ENCODE measurements around the gene AFG1L.
"Not testable (repeated sequence)": the region's sequence is repeated elsewhere in the genome, so short reads cannot be mapped to it uniquely, and the experiment has no call there.

AFG1L gene

DNA sequence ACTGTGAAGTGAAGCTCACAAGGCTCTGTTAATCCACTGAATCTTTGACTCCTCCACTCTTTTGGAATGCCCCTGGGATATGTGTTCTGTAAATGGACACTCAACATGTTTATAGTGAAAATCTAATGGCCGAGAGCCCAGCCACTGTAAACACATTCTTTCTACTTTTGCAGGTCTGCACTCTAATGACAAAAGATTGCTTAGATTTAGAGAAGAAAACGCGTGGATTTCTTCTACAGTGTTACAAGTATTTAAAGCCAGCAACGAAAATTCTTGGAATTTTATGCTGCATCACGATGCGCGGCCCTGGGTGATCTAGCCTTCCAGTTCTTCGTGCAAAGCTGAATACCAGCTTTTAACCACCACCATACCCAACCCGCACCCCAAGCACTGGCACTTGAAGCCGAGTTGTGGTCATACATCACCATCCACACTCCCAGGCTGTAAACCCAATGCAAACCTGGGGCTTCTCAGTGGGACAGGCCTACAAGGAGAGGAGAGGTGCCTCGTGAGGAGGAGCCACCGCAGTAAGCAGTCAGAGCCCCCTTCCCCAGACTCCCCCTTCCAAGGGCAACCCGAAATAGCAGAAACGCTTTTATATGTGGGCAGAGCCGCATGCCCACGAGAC lies 262.1 kb downstream of the AFG1L start:
- DNase-seq (ENCODE audit: low read depth): no peak

DNA sequence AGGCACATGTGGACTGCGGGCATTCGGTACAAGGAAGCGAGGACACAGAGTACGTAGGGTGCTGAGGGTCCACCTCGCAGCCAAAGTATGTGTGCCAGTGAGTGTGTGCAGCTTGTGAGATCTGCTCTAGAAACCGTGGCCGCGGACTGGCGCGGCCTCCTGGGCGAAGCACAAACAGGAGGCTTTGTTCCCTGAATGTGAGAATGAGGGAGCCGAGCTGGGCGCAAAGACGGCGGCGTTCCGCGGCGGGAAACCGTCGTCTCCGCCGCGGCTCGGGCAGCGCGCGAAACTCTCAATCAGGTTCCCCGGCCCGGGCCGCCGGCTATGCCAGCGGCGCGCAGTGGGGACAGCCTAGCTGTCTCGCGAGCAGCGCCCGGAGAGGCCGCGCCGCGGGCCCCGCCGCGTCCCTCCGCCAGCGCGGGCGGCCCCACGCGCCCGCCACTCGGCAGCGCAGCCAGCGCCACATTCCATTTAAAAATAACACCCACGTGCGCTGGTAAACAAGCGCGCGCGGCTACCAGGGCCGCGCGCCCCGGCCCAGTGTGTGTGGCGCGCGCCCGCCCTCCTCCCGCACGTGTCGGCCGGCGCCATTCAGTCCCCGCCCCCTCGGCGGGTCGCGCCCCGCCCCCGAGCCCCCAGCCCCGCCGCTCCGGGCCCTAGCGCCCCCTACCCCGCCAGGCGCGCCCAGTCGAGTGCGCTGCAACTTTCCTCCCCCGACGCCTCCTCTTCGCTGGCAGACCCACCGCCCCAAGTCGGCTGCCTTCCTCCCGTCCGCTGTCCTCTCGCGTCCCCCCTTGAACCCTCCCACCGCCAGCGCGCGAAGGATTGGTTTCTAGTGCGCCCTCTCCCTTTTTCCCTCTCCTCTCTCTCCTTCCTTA lies 262.9 kb downstream of the AFG1L start:
- no peak for DNase-seq (ENCODE audit: low read depth)

DNA sequence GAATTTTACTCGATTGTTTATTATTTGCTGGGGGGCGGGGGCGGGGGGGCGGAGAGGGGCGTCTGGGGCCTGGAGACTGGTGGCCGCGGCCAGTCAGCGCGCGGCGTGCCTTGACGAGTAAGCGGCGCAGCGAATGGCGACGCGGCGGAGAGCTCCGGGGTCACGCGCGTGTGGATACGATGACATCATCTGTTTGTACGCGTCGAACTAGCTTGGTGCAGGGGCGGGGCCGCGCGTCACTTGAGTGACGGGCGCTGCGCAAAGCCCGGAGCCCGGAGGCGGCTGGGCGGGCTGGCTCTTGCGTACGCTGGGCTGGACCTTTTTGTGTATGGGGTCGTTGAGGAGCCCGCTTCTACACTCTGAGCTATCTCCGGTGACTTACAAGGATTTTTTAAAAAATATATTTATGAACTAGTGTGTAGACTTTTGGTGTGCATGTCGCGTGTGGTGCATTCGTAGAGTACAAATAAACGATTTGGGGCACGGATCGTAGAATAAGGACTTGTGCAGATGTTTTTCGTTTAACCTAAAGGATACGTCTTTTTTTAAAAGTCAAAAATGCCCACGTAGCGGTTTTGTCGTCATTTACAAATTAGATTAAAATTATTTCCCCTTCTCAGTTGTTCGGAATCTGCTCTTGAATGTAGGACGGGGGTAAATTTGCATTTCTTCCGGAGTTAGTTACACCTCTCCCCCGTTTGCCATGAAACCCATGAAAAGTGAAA lies 263.7 kb downstream of the AFG1L start:
- no peak for DNase-seq (ENCODE audit: low read depth)

DNA sequence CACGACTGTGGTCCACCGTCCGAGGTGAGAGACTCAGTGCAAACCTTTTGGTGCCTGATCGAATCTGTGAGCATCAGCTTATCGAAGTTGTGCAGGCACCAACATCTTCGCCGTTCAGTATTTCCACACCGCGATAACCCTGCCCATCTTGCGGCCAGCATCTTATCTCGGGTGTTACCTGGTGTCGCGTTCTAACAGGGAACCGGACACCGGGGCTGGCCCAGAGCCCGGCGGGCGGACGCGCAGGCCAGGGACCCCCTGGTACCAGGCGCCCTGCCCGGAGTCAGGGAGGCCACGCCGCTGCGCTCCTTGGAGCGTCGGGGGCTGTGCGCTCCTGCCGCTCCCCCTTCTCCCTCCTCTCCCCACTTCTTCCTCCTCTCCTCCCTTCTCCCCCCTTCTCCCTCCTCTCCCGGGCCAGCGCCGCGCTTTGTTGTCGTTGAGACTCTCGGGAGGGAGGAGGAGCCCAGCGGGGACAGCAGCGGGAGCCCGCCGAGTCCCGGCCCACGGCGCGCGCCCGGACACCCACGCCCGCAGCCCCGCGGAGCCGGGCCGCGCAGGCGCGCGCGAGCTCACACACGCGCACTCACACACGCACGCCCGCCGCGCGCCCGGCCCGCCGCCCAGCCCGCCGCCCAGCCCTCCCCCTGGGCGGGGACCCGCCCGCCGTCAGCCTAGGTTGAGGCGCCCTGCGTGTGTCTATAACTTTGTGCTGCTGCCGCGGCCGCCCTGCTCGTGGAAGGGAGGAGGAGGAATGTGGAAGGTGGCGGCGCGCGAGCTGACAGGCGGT lies 264.4 kb downstream of the AFG1L start:
- DNase-seq (ENCODE audit: low read depth): no peak

DNA sequence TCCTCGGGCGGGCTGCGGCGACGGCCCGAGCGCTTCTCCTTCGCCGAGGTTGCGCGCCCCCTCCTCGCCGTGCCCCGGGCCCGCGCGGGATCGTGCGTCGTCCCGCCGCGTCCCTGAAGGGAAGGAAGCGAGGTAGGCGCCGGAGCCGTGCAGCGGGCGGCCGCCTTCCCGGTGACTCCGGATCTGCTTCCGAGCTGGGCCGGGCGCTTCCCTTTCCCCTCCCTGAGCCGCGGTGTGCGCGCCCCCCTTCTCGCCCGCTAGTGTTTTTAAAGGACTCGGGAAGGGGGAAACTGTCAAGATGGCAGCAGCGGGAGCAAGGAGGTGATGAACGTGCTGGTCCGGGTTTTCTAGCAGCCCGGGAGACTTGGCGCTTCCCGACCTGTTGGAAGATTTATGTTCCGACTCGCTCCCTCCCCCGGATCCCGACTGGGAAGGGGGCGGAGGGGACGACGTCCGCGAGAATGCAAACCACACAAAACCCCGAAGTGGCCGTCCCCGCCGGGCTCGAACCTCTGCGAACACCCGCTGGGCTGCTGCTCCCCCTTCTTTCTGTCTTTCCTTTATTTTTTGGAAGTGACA lies 265.1 kb downstream of the AFG1L start:
- DNase-seq (ENCODE audit: low read depth): no peak

DNA sequence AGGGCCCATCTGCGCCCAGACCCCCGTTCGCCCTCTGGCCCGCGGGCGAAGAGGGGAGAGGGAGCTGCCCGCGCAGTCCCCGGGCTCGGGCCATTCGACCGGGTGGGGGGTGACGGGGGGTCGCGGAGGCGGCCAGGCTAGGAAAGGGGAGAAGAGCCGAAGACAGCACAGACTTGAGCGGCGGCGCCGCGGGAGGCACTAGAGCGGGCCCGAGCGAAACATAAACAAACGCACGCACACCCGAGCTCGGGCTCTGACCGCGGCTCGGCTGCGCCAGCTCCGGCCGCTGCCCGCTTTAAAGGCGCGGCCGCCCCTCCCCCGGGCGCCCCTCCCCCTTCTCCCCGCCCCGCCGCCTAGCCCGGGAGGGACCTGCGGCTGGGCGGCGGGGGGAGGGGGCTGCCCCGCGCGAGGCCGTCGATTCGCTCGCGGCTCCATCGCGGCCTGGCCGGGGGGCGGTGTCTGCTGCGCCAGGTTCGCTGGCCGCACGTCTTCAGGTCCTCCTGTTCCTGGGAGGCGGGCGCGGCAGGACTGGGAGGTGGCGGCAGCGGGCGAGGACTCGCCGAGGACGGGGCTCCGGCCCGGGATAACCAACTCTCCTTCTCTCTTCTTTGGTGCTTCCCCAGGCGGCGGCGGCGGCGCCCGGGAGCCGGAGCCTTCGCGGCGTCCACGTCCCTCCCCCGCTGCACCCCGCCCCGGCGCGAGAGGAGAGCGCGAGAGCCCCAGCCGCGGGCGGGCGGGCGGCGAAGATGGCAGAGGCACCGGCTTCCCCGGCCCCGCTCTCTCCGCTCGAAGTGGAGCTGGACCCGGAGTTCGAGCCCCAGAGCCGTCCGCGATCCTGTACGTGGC lies 265.8 kb downstream of the AFG1L start, which contains the start of gene FOXO3:
Gene FOXO3, plus strand, starts transcription at position 455 of the 846 bp plus-strand sequence. Its CDS starts 292 bp downstream, at position 747.
- no peak for DNase-seq (ENCODE audit: low read depth)

DNA sequence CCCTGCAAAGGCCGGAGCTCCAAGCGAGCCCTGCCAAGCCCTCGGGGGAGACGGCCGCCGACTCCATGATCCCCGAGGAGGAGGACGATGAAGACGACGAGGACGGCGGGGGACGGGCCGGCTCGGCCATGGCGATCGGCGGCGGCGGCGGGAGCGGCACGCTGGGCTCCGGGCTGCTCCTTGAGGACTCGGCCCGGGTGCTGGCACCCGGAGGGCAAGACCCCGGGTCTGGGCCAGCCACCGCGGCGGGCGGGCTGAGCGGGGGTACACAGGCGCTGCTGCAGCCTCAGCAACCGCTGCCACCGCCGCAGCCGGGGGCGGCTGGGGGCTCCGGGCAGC lies 266.4 kb downstream of the AFG1L start:
- DNase-seq (ENCODE audit: low read depth): not testable (repeated sequence)

DNA sequence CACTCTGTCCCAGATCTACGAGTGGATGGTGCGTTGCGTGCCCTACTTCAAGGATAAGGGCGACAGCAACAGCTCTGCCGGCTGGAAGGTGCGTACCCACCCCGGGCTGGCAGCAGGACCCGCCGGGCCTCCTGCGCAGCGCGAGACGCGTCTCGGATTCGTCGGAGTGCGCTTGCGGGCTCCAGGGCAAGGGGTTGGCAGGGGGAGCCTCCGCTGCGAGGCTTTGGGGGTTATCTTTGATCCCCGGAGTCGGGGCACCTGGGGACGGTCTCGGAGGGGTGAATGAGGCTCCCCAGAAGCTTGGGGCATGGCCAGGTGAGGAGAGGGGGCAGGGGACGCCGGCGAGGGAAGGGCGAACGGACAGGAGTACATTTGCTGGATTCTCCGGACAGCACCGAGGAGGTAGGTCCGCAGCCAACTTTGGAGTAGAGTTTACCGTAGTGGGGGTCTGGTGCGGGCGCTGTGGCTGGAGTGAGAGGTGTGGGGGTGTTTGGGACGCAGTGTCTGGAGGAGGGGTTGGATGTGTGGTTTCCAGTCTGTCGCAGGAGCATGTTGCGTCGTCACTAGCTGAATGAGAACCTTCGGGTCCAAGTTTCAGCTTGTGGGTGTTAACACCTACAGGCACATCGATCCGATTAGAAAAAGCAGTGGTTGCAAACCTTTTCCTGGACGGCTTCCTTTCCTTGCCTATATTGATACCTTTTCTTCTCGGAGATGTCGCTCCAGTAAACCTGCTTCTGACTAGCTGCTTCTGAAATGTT lies 267.1 kb downstream of the AFG1L start:
- no peak for DNase-seq (ENCODE audit: low read depth)

DNA sequence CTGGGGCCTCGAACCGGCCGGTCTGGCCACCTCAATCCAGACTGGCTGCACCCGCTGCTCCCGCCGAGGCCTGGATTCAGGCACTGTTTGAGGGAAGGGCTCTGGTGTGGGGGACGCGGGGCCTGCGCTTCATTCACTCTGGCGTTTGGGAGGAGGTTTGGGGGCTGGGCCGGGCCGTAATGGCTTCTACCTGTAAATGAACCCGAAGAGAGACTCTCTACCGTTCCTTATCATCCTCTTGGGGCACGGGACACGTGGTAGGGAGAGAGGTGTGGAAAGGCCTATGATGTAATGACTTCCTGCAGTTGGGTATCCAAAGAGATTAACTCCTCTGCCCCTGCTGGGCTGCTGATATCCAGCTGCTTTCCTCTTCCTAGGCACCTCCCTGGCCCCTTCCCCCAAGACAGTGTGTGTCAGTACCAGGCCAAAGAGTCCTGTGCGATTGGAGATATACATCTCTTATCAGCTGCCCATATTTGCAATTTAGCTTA lies 267.7 kb downstream of the AFG1L start:
- DNase-seq (ENCODE audit: low read depth): no peak

DNA sequence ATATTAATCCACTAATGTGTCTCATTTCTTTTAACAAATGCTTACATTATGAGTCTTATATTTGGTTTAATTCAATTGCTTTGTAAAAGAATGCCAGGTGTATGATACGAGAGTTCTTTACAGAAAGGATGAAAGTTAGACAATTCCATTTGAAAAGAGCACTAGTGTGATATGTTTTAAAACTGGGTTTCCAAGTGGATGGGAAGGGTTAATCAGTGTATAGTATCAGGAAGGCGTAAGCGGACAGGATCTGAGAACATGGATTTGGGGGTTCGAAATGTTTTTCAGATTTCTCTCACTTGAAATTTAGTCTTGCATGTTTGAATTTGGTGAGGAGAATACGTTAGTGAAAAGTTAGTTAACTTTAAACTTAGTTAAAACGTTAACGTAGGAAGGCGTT lies 268.4 kb downstream of the AFG1L start:
- DNase-seq (ENCODE audit: low read depth): no peak

DNA sequence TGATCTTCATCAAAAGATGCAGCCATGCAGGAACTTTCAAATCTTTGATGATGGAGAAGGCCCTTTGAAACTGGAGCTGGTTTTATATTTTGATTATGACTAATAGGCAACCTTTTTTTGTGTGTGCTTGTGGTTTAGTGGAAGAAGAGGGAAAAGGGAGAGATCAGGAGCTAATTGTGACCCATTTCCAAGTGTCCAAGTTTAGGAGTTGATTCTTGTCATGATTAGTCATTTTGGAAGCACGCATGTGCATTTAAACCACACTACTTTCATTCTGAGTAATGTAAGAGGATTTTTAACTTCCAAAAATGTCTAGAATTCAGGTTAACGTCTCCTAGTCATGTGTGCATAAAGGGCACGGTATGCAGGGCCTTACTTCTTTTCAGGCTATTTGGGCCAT lies 269.3 kb downstream of the AFG1L start:
- DNase-seq (ENCODE audit: low read depth): peak; percentile 90

DNA sequence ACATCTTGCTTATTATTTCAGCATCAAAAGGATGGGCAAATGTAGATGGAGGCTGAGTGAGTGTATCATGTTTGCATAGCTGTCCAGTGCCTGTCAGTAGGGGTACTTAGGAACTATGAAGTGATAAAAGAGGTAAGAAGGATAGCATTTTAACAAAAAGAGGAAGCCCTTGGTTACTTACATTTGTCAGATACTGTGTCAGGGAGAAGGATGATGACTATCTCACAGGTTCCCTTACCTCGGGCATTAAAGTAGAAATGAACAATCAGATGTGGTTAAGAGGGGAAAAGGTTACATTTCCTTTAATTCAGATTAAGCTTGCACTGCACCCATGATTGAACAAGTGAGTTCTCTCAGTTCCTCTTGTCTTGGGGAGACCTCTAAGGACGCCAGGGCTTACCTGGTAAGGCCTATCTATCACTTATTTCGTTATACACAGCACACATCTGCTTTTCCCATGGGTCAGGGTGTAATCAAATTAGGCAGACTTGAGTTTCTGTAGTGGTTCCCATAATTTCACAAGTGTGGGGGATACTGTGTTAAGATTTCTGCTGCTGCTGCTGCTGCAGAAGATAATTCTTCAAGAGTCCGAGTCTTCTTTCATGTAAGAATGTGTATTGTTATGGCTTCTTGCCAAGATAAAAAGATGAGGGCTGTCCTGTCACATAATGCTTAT lies 270.4 kb downstream of the AFG1L start:
- DNase-seq (ENCODE audit: low read depth): no peak

DNA sequence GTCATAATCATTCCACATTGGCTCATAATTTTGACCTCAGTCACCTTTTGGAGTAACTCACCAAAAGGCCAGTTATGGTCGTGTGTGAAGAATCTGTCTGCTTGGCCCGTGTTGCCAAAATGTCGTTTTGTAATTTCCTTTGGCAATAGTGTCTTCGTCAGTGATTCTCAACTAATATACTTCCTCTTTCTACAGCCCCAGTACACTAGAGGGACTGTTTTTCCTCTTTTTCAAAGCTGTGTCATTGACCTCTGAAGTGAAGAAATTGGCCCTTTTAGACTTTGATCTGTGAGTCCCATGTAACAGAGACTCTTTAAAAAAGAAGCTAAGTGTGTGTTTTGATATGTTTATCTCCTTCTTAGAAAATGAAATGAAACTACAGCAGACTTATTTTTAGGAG lies 271.0 kb downstream of the AFG1L start:
- DNase-seq (ENCODE audit: low read depth): no peak

DNA sequence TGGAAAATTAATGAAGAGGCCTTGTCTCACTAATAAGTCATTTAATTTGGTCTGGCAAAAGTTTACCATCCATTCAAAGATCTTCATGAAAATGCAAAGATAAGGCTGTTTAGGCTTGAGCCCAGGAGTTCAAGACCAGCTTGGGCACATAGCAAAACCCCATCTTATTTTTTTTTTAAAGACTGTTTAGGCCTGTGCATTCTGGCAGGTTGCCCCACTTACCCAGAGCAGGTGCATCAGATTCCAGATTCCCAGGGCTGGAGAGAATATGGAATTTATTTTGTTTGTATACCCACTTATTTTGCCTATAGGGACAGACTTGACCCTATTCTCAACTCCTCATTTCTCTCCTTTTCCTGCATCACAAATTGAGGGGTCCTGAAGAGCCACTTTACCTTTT lies 271.6 kb downstream of the AFG1L start:
- no peak for DNase-seq (ENCODE audit: low read depth)

DNA sequence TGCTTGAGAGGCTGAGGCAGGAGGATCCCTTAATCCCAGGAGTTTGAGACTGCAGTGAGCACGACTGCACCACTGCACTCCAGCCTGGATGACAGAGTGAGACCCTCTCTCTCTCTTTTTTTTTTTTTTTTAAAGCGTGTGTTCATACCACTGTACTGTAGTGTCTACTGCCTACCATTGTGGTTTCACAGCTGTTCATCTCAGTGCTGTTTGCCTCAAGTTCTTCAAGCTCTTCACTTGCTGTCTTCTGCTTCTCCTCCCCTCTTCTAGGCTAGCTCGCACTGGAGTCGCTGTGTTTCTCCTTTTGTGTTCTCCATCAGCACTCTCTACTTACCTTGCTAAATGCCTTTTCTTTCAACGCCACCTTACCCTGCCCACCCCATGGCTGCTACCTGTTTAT lies 273.2 kb downstream of the AFG1L start:
- DNase-seq (ENCODE audit: low read depth): no peak

DNA sequence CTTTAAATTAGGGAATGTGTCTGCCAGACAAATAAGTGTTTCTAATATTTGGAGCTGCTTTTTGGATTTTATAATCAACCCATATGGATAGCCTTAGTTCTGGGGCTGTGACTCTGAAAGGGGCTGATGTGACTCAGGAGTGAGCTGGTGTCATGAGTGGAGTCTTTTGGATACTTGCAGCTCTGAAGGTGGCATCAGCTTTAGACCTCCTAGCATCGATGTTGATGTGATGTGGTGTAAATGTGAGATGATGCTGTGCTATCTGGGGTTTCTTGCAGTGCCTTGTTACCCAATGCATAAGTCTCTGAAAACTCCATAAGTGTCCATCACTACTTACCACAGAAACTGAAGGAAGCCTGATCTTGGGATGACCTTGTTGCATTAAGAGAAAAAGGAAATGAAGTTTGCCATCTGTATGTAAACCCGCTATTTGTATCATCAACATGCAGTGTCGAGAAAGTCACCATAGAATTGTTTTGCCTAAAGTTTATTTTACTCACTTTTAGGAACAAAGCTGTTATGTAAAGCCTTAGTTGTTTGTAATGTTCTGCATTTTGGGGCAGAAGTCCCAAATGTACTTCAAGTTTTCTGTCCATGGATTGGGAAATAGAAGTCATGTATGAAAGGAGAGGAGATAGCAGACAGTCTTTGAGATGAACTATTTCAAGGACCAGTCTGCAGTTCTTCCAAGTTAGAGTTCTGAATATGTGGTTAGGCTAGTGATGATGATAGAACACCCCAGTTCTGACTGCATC lies 273.9 kb downstream of the AFG1L start:
- no peak for DNase-seq (ENCODE audit: low read depth)

DNA sequence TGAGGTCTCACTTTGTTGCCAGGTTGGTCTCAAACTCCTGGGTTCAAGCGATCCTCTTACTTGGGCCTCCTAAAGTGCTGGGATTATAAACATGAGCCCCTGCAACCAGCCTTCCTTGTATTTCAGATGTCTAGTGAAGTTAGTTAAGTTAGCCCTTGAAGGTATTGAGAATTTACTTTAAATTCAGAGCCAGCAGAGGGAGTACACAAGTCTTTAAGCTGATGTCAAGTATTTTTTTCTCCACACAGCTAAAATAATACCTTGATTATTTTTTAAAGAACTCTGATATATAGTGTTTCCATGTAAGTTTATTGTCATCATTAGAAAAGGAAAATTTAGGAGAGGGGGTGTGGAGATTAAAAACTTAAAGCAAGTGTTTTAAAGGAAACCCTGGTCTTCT lies 275.7 kb downstream of the AFG1L start:
- no peak for DNase-seq (ENCODE audit: low read depth)

DNA sequence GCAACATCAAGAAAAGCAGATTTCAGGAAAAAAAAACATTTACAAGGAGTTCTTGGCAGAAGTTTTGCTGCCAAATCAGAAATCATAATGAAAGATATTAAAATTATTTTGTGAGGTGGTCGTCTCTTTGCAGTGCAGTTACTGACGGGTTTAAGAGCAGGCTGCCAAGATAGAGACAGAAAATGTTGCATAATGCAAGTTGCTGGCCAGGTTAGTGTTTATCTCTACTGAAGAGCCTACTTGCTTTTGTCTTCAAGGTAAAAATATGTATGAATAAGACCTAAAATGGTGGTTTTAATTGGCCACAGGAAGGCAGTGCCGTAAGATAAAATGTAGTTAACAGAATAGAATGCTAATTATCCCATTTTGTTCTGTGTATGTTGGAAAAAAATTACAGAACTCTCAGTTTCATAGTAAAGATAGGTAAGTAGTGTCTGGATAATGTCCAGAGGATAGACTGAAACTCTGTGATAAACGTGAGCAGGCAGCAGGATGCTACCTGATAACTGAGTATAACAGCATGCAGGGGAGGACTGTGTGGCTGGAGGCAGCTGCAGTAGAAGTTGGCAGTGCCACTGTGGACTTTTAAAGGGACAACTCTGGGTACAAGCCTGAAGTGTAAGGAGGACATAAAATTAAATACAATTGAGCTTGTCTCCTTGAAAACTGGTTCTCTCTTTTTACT lies 279.7 kb downstream of the AFG1L start:
- DNase-seq (ENCODE audit: low read depth): no peak
